ENCODE results near the gene MRO.
"Not testable (repeated sequence)": the region's sequence is repeated elsewhere in the genome, so short reads cannot be mapped to it uniquely, and the experiment has no call there.

The MRO gene

DNA sequence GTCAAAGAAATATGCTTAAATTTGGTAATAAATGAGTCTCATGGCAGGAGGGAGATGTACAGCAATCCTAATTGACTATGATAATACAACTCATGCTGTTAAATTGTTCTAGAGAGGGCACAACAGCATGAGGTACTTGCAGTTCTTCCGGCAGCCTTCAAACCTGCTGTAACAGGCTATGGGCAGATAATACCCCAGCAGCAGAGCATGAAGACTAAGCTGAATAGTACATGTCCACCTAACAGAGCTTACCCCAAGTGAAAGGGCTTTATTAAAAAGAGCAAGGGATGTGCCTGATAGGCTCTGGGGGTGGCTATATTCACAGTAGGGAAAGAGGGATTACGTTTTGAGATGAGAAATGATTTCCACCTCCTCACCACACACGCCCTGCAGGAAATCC lies 28.9 kb downstream of the MRO start:
- DNase-seq: no peak

DNA sequence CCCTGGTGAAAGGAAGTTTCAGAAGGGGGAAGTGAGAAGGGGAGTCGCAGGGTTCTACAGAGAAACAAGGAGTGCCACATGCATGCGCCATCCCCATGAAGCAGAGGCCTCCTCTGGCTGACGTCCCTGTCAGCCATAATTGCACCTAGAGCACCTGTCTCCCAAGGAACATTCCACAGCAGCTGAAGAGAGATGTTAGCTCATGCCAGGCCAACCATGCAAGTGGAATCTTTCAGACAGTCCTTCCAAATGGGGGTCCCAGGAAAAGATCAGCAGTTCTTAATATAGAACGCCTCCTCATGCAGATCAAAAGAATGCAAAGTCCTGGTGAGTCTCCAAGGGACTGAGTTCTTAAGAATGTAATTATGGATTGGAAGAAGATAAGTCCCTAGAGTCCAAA lies 29.6 kb downstream of the MRO start:
- no peak for DNase-seq

DNA sequence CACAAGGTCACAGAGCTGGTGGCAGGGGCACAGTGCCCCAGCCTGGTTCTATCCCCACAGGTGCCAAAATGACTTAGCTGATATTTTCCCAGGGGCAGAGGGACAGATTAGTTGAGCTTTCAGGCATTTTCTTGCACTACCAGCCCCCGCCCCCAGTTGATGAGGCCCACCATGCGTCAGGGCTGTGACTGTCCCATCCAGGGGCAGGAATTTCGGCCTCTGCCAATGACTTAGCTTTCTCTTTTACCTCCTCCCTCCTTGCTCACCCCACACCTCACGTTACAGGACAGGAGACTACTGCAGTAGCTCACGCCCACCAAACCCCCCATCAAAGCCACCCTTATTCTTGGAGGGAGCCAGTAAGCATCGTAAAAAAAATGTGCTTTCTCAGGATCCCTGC lies 31.5 kb downstream of the MRO start:
- DNase-seq: no peak

DNA sequence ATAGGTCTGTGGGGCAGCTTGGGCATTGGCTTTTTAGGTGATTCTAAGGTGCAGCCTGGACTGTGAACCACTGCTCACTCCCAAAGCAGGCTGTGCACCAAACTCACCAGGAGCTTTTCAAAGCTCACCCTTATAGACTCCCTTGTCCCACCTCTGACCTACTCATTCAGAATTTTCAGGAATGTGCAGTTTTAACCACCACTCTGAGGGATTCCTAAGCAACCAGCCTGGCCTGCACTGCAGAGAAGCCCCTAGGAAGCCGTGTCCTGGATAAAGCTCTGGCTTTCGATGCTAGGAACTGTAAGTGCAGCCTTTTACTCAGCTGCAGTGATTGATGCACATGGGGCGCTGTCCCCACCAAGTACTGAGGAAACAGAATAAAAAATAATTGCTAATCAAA lies 33.0 kb downstream of the MRO start:
- DNase-seq: no peak

DNA sequence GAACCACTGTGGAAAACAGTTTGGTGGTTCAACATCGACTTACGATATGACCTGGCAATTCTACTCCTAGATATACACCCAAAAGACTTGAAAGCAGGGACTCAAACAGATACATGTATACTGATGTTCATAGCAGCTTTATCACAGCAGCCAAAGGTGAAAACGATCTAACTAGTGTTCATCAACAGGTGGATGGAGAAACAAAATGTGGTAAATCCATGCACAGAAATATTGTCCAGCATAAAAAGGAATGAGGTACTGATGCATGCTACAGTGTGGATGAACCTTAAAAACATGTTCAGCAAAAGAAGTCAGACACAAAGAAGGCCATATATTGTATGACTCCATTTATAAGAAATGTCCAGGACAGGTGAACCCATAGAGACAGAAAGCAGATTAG lies 36.3 kb downstream of the MRO start:
- no peak for DNase-seq

DNA sequence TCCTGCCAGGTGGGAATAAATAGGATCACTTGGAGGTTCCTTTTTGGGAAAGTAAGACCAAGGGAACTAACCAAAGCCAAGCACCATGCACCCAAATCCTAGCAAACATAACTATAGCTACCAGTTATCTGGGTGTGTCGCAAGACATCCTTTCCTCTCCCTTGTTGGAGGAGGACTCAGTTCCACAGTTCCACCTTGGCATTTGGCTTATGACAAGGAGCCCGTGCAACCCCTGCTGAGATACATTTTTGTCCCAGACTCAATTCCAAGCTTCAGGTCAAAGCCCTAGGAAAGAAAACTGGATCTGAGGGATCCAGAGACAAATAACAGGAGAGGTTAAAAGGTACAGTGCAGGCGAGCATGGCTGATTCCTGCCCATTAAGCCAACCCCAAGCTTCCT lies 40.8 kb downstream of the MRO start:
- DNase-seq: not testable (repeated sequence)

DNA sequence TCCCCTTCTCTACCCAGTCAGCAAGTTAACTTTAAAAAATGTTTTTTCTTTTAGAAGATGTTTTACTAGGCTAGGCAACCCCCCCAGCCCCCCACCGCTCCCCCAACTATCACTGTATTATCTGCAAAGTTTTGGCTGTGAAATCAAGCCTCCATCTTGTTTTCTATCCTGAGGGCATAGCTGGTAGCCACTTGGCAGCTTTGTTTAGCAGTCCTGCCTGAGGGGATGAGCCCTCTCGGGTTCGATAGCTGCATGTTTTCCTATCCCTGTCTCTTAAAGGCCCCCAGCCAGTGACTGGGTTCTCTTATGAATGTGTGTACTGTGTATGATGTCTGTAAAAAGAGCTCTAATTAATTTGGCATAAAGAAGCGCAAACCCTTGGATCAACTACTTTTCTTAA lies 43.4 kb downstream of the MRO start:
- DNase-seq: no peak

DNA sequence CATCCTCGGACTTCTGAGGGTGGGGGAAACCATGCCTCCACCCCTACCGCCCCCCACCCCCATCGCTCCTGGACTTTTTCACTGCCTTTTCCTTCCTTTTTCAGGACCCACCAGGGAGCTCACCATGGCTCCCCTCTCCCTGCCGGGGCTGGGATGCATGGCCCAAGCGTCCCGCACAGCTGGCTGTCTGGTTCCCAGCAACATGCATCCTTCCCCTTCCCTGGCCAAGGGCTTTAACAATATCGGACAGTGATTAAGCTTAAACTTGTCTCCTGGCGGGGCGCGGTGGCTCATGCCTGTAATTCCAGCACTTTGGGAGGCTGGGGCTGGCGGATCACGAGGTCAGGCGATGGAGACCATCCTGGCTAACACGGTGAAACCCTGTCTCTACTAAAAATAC lies 44.1 kb downstream of the MRO start:
- no peak for DNase-seq

DNA sequence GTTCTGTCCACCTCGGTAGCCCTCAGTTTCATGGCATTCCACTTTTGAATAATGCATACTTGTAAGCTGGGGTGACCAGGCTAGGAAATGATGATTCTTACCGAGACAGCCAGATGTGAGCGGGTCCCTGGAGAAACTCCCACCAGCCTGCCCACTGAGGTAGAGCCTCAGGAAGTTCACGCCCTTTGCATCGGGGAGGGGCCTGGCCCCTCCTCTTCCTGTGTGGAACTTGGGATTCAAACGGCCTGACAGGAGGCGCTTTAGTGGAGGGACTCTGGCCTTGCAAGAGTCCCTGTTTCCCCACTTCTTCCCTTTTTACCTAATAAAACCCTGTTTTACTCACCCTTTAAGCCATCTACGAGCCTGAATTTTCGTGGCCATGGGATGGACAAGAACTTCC lies 44.6 kb downstream of the MRO start:
- DNase-seq: no peak

DNA sequence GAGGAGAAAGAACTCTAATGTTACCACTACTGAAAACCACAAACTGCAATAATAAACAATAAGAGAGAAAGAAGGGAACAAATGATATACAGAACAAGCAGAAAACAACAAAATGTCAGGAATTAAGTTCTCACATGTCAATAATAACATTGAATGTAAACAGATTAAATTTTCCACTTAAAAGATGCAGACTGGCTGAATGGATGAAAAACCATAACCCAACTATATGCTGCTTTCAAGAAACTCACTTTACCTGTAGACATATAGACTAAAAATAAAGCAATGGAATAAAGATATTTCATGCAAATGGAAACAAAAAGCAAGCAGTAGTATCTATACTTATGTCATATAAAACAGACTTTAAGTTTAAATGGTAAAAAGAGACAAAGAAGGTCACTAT lies 50.4 kb downstream of the MRO start:
- DNase-seq: no peak

DNA sequence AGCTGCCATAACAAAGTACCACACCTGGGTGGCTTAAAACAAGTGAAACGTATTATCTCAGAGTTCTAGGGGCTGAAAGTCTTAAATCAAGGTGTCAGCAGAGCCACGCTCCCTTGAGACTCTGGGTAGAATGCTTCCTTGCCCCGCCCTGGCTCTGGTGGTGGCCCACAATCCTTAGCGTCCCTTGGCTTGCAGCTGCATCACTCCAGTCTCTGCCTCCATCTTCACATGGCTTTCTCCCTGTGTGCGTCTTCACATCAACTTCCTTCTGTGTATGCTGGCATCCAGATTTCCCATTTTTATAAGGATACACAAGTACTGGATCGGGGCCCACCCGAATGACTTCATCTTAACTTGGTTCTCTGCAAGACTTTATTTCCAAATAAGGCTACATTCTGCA lies 62.5 kb downstream of the MRO start:
- DNase-seq: no peak

DNA sequence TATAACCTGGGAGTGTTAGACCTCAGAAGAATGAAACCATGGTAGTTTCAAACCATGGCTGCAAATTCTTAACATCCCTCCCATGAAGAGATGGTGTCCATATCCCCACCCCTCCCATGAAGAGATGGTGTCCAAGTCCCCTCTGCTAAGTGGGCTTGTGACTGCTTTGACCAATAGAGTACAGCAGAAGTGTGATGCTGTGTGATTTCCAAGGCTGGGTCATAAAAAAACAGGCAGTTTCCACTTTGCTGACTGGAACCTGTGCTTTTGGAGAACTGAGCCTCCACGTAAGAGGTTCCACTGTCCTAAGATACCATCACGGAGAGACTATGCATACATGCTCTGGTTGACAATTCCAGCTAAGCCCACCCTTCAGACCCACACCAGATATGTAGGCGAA lies 65.5 kb downstream of the MRO start:
- DNase-seq: no peak

DNA sequence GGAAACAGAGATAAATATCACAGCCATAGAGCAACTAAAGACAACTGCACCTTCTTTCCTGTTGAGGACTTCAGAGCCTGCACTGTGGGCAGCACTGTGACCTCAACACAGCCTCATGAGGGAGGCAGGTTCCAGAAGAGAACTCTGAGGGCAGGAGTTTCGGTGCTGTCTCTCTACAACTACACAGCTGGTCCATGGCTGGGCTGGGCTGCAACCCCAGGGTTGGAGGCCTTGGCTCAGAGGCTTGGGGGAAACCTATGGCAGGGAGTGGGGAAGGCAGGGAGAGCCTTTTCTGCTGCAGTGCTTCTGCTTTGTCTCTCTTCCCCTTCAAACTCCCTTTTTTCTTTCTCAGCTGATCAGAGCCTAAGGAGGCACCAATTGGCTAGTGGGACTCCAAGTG lies 66.5 kb downstream of the MRO start:
- no peak for DNase-seq

DNA sequence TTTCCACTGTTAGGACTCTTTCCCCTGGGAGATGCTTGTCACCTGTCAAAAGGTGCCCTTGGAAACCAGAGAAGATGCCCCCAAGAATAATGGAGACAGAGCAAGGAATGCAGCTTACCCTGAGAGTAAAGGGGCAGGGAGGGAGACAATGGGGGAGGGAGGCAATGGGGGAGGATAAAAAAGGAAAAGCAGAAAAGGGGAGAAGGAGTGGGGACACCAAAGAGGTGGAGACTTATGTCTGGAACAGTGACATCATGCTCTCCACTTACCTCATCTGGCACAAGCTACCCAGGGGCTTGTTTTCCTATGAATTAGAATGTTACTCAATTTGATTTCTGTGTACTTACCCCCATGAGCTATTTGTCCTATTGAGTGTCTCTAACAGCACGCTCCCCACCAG lies 67.9 kb downstream of the MRO start:
- no peak for DNase-seq

DNA sequence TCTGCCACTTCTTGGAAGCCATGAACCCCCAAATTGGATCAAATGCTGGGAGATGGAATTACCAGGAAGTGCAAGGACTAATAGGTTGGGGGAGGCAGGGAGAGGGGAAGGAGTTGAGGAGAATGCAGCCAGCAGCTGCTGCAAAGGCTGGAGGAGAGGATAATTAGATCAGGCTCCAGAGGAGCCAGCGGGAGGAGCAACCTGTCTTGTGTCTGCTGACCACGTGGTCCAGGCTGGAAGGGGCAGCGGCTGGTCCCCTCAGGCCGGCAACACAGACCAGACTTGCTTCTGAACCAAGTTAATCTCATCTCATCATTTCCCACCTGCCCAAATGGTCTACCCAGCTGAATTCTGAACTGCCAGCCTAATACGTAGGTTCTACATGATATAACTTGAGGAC lies 68.3 kb downstream of the MRO start:
- no peak for DNase-seq

DNA sequence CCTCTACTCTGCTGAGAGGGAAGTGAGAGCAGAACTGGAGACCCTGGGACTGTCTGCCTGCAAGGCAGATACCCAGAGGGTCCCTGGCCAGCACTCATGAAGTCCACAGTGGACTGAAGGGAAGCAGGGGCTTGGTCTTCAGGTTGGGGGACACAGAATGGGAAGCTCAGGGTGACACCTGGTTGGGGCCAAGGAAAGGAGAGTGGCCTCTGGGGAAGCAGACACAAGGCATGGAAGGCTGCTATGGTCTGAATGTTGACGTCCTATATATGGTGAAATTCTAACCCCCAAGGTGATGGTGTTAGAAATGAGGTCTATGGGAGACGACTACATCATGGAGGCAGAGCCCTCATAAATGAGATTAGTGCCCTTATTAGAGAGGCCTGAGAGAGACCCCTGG lies 69.3 kb downstream of the MRO start:
- no peak for DNase-seq

DNA sequence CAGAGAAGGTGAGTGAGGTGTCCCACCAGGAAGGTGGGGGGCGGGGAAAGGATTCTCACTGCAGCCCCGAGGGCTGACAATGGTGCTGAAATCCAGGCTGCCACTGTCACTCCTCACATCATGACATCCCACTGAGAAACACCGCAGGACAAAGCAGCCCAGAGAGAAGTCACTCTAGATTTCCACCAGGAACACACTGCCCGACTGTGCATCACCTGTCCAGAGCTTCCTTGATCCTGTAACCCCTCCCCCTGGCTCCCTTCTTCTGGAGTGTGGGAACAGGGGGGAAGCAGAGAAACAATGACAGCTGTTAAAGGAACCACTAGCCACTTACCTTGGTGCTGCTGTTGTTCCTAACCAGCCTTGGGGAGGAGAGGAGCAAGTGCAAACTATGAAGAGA lies 69.9 kb downstream of the MRO start:
- DNase-seq: no peak

DNA sequence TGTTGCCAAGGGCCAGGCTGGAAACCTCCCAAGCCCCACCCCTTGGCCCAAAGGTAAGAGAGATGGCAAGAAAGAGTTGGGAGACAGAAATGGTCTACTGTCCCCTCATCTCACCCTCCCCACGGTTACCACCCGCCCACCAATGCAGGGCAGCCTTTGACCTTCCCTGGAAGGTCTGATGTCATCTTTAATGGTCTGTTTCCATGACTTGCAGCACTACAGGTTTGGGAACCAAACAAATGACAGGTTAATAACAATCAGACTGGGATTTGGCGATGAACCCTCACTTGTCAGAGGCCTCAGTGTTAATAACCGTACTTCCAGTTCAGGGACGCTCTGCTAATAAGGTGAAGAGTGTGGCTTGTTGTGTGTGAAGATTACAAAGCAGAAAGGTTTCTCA lies 70.4 kb downstream of the MRO start:
- no peak for DNase-seq

DNA sequence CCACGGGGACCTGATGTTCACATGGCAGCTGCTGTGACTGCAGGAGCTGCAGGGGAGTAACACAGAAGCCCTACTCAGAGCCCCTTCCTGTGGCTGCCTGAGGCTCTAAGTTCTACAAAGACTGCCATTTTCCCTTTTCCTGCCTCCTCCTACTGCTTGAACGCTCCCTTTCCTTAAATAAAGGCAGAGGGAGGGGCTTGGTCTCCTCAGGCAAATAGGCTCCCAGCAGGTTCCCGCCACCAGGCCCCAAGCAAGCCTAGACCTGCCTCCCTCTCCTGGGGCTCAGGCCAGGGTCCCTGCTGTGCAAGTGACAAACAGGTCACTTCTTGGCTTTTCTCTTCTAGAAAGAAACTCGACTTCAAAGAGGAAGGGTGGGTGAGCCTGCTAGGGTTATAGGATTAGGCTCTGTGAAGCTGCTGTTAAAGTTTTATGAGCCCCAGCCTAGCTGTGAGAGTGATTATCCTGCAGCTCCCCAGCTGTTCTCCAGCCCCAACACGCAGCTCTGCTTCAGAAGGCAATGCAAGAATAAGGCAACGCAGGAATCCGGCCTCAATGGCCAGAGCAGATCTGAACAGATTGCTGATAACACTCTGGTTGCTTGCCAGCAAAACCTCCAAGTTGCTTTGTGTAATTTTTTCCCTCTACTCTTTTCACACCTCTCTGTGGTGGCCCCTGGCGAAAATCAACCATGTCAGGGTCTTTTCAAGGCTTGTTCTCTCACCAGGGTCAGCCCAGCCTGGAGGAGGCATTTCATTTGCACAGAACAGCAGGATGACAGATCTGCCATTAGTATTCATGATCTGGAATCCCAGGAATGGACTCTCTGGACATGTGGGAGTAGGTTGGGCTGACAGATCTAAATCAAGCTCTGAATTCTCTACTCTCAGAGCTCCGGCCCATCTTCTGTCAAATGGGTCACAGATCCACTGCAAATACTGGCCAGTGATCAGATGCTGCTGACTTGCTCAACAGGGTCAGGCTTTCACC lies 71.3 kb downstream of the MRO start:
- DNase-seq: no peak

DNA sequence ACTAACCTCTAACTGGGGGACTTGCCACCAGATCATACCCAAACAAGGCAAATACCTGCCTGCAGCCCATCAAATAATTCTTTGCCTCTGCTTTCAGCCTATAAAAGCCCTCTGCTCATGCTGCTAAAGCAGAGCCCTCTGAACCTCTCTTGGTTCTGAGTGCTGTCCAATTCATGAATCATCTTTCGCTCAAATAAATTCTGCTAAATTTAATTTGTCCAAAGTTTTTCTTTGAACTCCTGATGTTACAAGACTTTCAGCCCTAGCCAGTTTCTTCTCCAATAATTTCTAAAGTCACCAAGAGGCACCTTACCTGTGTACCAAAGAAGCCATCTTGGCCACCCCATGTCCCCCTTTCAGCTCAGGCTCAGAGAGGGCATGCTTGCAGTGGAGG lies 72.0 kb downstream of the MRO start:
- no peak for DNase-seq

DNA sequence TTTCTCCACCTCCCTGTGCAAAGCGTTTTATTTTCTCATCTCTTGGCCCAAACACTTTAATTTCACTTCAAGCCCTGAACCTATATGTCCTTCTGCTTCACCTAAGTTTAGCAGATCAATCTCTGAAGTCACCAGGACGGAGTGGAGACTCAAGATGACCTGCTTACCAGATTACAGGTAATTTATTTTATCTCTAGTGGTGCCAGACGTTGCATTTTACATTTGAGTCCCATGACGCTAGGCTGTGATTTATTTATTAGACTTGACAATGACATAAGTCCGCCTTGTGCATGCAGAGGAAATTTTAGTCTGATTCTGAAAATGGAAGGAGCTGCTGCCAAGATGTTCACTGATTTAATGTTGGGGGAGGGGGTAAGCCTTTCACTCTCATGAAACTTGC lies 73.9 kb downstream of the MRO start:
- DNase-seq: no peak

Measured in NCI-H226 (cell line).